Activated naive CD8-positive, alpha-beta T cell treated with anti-CD3 and anti-CD28 coated beads, Interleukin-2, amount 10 ng/mL, durations not matched to agents 7 days and 5 days (primary cell): ENCODE measurements around the gene POLR1H. TPM values are rescaled to one million over a fixed set of nuclear protein-coding genes. Genes with fewer than 3 reads are reported as not detected.

Experiments
- ATAC-seq: fragments of 150-1000 bp; cut with Tn5 transposase; one replicate; pipeline ENCODE4 v1.10.0; 2021; ENCODE audit warnings: low read depth, moderate library complexity
- POLR2A ChIA-PET: fragments of 350-600 bp; sonication (Branson Sonifier 250); formaldehyde crosslinking; loops from one replicate; lab custom pipeline; 2021; ENCODE audit warnings: antibody characterized with exemption; lab: Charles Lee
- DNase-seq: peaks from one replicate; pipeline ENCODE4 v3.0.0; 2021
- H3K27ac Mint-ChIP-seq: one replicate; pipeline ENCODE4 v1.8.0; 2022; ENCODE audit warnings: mild to moderate bottlenecking, mixed read lengths
- H3K27me3 Mint-ChIP-seq: one replicate; pipeline ENCODE4 v1.8.0; 2022; ENCODE audit warnings: mild to moderate bottlenecking, moderate library complexity, mixed read lengths
- H3K36me3 Mint-ChIP-seq: one replicate; pipeline ENCODE4 v1.8.0; 2021; ENCODE audit warnings: mild to moderate bottlenecking, mixed read lengths
- H3K4me1 Mint-ChIP-seq: one replicate; pipeline ENCODE4 v1.8.0; 2021; ENCODE audit warnings: mixed read lengths
- H3K4me3 Mint-ChIP-seq: one replicate; pipeline ENCODE4 v1.8.0; 2022; ENCODE audit warnings: mild to moderate bottlenecking, moderate library complexity, mixed read lengths
- H3K9me3 Mint-ChIP-seq: one replicate; pipeline ENCODE4 v1.8.0; 2021; ENCODE audit warnings: mixed read lengths
- total RNA-seq, 2 experiments: library from RNA; stranded (reverse); gene quantifications; one replicate each; pipeline ENCODE4 v1.2.3, GENCODE V29; 2021

POLR1H gene
- total RNA-seq, 2 experiments from 2014 or later: 55.5 to 55.6 TPM

DNA sequence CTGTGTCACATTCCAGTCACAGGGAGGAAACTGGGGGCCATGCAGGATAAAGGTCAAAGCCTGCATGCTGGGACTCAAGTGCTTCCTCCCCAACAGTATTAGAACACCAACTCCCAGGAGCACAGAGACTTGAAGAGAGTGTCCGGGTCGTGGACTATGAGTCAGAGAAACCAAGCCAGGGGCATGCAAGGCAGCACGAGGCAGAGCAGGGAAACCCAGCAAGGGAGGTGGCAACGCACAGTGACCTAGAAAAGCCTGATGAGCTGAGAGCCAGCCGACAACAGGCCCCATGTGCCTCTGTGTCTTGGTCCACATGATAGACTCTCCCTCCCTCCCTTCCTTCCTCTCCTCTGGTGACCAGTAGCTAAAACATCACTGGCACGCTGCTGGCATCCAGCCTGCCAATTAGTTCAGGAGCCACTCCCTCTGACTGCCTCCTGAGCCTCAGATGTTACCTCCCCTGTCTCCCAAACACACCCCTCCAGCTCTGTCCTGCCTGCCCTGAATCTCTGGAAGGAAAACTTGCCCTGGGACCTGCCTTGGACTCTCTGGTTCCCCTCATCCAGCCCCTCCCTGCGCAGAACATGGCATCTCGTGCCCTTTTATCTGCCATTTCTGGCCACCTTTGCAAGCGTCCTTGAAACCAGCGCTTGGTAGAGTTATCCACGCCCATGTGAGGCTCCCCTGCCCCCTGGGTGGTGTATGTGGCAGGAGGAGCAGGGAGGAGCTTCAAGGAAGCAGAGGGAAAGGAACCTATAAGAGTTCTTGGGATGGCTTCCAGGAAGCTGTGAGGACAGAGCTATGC is 30.7 kb downstream of the POLR1H start:
- H3K27me3 Mint-ChIP-seq: peaks cover 82% of the 10 kb centered on the region
- H3K4me1 Mint-ChIP-seq: peaks cover 4% of the 10 kb centered on the region

DNA sequence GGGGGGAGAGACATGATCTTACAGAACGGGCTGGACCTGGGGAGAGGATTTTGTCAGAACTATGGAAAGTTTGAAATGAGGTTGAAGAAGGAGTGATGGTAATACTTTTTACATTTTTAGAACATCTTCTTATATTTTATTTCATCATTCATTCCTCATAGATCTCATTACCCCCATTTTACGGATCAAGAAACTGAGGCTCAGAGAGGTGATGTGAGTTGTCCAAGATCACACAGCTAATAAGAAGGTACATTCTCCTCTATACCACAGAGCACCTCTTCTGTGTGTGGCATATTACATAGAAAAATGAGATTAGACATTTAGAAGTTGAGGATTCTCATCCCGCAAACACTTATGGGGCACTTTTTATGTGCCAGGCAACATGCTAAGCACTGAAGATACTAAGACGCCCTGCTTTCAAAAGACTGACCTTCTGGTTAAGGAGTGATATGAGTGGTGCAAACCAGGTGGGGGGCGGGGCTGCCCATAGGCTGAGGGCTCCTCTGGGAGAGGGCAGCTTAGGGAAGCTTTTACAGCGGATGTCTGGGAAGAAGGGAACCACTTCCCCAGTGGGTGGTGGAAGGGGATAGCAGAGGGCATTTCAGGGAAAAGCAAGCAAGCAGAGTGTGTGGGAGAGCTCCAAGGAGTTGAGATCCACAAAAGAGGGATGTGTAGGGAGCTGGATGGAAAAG is 31.9 kb downstream of the POLR1H start:
- POLR2A ChIA-PET: no interaction called here
- DNase-seq (no peak), ATAC-seq (no peak)
- Mint-ChIP-seq H3K9me3 (no peaks in the 10 kb centered on the region), H3K27me3 (peaks cover 84% of the 10 kb centered on the region), H3K4me1 (peaks cover 11% of the 10 kb centered on the region), H3K27ac (no peak overlapping the region), H3K4me3 (no peak overlapping the region), H3K36me3 (no peaks in the 10 kb centered on the region)

More for the DNA sequence above, 30.7 kb downstream of the POLR1H start:
- H3K27ac Mint-ChIP-seq: peak overlapping the region; percentile 15
- H3K4me3 Mint-ChIP-seq: no peak overlapping the region
- DNase-seq: no peak
- POLR2A ChIA-PET: no interaction called here
- ATAC-seq: no peak
- no peaks in the 10 kb centered on the region for H3K9me3 Mint-ChIP-seq
- no peaks in the 10 kb centered on the region for H3K36me3 Mint-ChIP-seq

- ATAC-seq (no peak), DNase-seq (no peak)
- peaks cover 16% of the 10 kb centered on the region for H3K4me1 Mint-ChIP-seq
- H3K9me3 Mint-ChIP-seq: no peaks in the 10 kb centered on the region
- no peaks in the 10 kb centered on the region for H3K36me3 Mint-ChIP-seq
- peaks cover 85% of the 10 kb centered on the region for H3K27me3 Mint-ChIP-seq
- no peak overlapping the region for H3K27ac Mint-ChIP-seq
- POLR2A ChIA-PET: no interaction called here
- H3K4me3 Mint-ChIP-seq: no peak overlapping the region
Observed at GRCh38 chr6:30093951-30094661, 33.0 kb downstream of the POLR1H start.

DNA sequence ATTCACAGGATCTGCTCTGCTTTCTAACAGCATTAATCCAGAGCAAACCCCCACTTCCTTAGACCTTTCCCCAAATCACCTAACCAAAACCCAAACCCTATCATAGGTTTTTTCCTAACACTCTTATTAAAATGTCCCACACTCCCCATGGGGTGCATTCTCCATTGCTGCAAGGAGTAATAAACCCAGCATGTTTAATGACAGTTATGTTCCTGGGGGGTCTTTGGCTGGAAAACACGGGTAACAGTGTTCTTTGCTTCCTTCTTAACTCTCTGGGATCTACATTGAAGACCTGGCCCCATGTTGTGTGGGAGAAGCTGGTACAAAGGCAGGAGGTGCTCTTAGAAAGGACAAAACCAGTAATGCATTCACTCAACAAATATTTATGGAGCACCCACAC is 35.8 kb downstream of the POLR1H start:
- H3K27ac Mint-ChIP-seq: no peak overlapping the region

GRCh38 chr6:30097902-30098768 is 37.1 kb downstream of the POLR1H start:
- ATAC-seq: peak; percentile 55

More for the DNA sequence above, 35.8 kb downstream of the POLR1H start:
- H3K36me3 Mint-ChIP-seq: no peaks in the 10 kb centered on the region
- POLR2A ChIA-PET: no interaction called here
- peaks cover 27% of the 10 kb centered on the region for H3K4me1 Mint-ChIP-seq
- DNase-seq: no peak
- H3K9me3 Mint-ChIP-seq: no peaks in the 10 kb centered on the region
- H3K4me3 Mint-ChIP-seq: no peak overlapping the region
- peaks cover 88% of the 10 kb centered on the region for H3K27me3 Mint-ChIP-seq
- no peak for ATAC-seq

DNA sequence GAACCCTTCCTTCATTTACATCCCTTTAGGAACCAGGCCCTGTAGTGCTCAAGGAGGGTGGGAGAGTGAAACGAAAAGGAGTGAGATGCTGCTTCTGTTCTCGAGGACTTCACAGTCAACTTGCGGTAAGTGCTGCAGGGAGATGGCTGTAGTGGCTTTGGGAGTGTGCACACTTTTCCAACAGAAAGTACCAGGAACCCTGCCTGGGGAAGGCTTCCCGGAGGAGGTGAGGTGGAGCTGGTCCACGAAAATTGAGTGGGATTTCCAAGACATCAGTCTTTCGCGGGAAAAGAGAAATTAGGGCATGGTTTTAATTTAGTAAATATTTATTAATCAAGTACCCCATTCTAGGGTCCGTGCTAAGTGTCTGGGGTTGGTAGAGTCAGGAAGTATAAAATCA is 39.1 kb downstream of the POLR1H start:
- H3K9me3 Mint-ChIP-seq: no peaks in the 10 kb centered on the region
- POLR2A ChIA-PET: no interaction called here
- peaks cover 75% of the 10 kb centered on the region for H3K27me3 Mint-ChIP-seq
- peaks cover 40% of the 10 kb centered on the region for H3K4me1 Mint-ChIP-seq
- H3K36me3 Mint-ChIP-seq: no peaks in the 10 kb centered on the region
- no peak for DNase-seq
- no peak for ATAC-seq
- H3K27ac Mint-ChIP-seq: no peak overlapping the region
- peak overlapping the region; percentile 50 for H3K4me3 Mint-ChIP-seq

More at GRCh38 chr6:30097902-30098768, 37.1 kb downstream of the POLR1H start:
- Mint-ChIP-seq H3K27ac (peak overlapping the region; percentile 7), H3K4me3 (peak overlapping the region; percentile 15), H3K9me3 (no peaks in the 10 kb centered on the region), H3K36me3 (no peaks in the 10 kb centered on the region), H3K4me1 (peaks cover 34% of the 10 kb centered on the region), H3K27me3 (peaks cover 75% of the 10 kb centered on the region)
- POLR2A ChIA-PET: no interaction called here
- no peak for DNase-seq

- peaks cover 74% of the 10 kb centered on the region for H3K27me3 Mint-ChIP-seq
Observed at GRCh38 chr6:30100585-30101443, 39.7 kb downstream of the POLR1H start.

GRCh38 chr6:30101444-30102413 is 40.7 kb downstream of the POLR1H start:
- H3K36me3 Mint-ChIP-seq: no peaks in the 10 kb centered on the region
- DNase-seq (peak; percentile 70), ATAC-seq (peak; percentile 64)
- peaks cover 40% of the 10 kb centered on the region for H3K4me1 Mint-ChIP-seq
- H3K27me3 Mint-ChIP-seq: peaks cover 69% of the 10 kb centered on the region
- H3K9me3 Mint-ChIP-seq: no peaks in the 10 kb centered on the region
- no peak overlapping the region for H3K27ac Mint-ChIP-seq
- POLR2A ChIA-PET: interaction anchor here (1.0 to 1.7 kb wide), 3 partner anchors 35 to 42 kb away, joined by 3 to 7 read pairs (median 3); partner anchors contain the start of genes POLR1H and PPP1R11
- H3K4me3 Mint-ChIP-seq: peak overlapping the region; percentile 71

More at GRCh38 chr6:30100585-30101443, 39.7 kb downstream of the POLR1H start:
- no peaks in the 10 kb centered on the region for H3K9me3 Mint-ChIP-seq
- no peak overlapping the region for H3K27ac Mint-ChIP-seq
- POLR2A ChIA-PET: interaction anchor here (1.0 to 1.7 kb wide), 3 partner anchors 34 to 41 kb away, joined by 3 to 7 read pairs (median 3); partner anchors contain the start of genes POLR1H and PPP1R11
- ATAC-seq: no peak
- peaks cover 40% of the 10 kb centered on the region for H3K4me1 Mint-ChIP-seq
- peak overlapping the region; percentile 71 for H3K4me3 Mint-ChIP-seq
- peak; percentile 46 for DNase-seq
- no peaks in the 10 kb centered on the region for H3K36me3 Mint-ChIP-seq

- H3K27me3 Mint-ChIP-seq: peaks cover 66% of the 10 kb centered on the region
- no peaks in the 10 kb centered on the region for H3K9me3 Mint-ChIP-seq
- no peak overlapping the region for H3K27ac Mint-ChIP-seq
- DNase-seq (peak; percentile 38), ATAC-seq (peak; percentile 2)
- H3K36me3 Mint-ChIP-seq: no peaks in the 10 kb centered on the region
- H3K4me3 Mint-ChIP-seq: peak overlapping the region; percentile 89
- POLR2A ChIA-PET: interaction anchor here (1.0 to 1.7 kb wide), 5 partner anchors 24 to 42 kb away, joined by 3 to 7 read pairs (median 3); partner anchors contain the start of gene POLR1H
- peaks cover 38% of the 10 kb centered on the region for H3K4me1 Mint-ChIP-seq
Observed at GRCh38 chr6:30102414-30102969, 41.4 kb downstream of the POLR1H start.

- Mint-ChIP-seq H3K27ac (no peak overlapping the region), H3K4me3 (peak overlapping the region; percentile 89), H3K9me3 (no peaks in the 10 kb centered on the region), H3K4me1 (peaks cover 36% of the 10 kb centered on the region), H3K36me3 (no peaks in the 10 kb centered on the region), H3K27me3 (peaks cover 67% of the 10 kb centered on the region)
- peak; percentile 78 for DNase-seq
- POLR2A ChIA-PET: interaction anchor here (0.6 to 1.4 kb wide), 8 partner anchors 24 to 1181 kb away, joined by 3 to 5 read pairs (median 3); partner anchors contain the start of genes POLR1H and PPP1R11
- ATAC-seq: peak; percentile 84
Observed at GRCh38 chr6:30102970-30103871, 42.2 kb downstream of the POLR1H start.
